Osteoblast (primary cell): ENCODE results near the gene MYO1G. TPM values are rescaled to one million over a fixed set of nuclear protein-coding genes. Genes with fewer than 3 reads are reported as not detected.

Experiments
- DNase-seq: peaks from one replicate; pipeline ENCODE4 v3.0.0; 2011; ENCODE audit warnings: low spot score, mixed read lengths; ENCODE audit not compliant: insufficient read length; ENCODE audit errors: missing footprints
- H2AFZ ChIP-seq: 2 replicates; pipeline ENCODE4 v1.6.0; 2011; ENCODE audit warnings: mild to moderate bottlenecking, low read length
- H3K27ac ChIP-seq: 2 replicates; pipeline ENCODE4 v1.5.1; 2011; ENCODE audit warnings: mild to moderate bottlenecking, low read depth, low read length, moderate library complexity
- H3K27me3 ChIP-seq: 2 replicates; pipeline ENCODE4 v1.6.0; 2012; ENCODE audit warnings: mild to moderate bottlenecking, control low read depth, inconsistent platforms, low read length, moderate library complexity; ENCODE audit not compliant: insufficient read depth
- H3K36me3 ChIP-seq: 2 replicates; pipeline ENCODE4 v1.5.1; 2011; ENCODE audit warnings: mild to moderate bottlenecking, low read length, control low read depth, moderate library complexity; ENCODE audit not compliant: insufficient read depth
- H3K4me1 ChIP-seq: 2 replicates; pipeline ENCODE4 v1.5.1; 2011; ENCODE audit warnings: mild to moderate bottlenecking, low read length, control low read depth, moderate library complexity; ENCODE audit not compliant: insufficient read depth
- H3K4me2 ChIP-seq: 2 replicates; pipeline ENCODE4 v1.6.0; 2011; ENCODE audit warnings: mild to moderate bottlenecking, low read length; ENCODE audit not compliant: insufficient read depth
- H3K4me3 ChIP-seq: fragments of 200-600 bp; sonication (generic); 3 replicates; pipeline ENCODE4 v1.5.1; 2012; ENCODE audit warnings: mild to moderate bottlenecking, low read length, inconsistent platforms; ENCODE audit not compliant: insufficient read depth
- H3K79me2 ChIP-seq: 2 replicates; pipeline ENCODE4 v1.6.0; 2012; ENCODE audit warnings: mild to moderate bottlenecking, low read length, control low read depth, inconsistent platforms; ENCODE audit not compliant: insufficient read depth
- H3K9me3 ChIP-seq: 2 replicates; pipeline ENCODE4 v1.5.1; 2011; ENCODE audit warnings: low read depth, low read length, control low read depth
- H4K20me1 ChIP-seq: 2 replicates; pipeline ENCODE4 v1.6.0; 2012; ENCODE audit warnings: mild to moderate bottlenecking, low read length, control low read depth; ENCODE audit not compliant: insufficient read depth
- total RNA-seq: library from RNA; depleted of rRNA; stranded (reverse); fragments of >200 nt; gene quantifications from 2 replicates; pipeline ENCODE4 v1.2.3, GENCODE V29; 2012
- TF ChIP-seq, protein P1 (sequence below): IDR thresholded peaks from 2 replicates; pipeline ENCODE4 v1.5.1; 2011; ENCODE audit warnings: mild to moderate bottlenecking, low read depth, low read length, moderate library complexity; ENCODE audit errors: extremely low read depth

The MYO1G gene
- total RNA-seq, 1 donor: 0.36 TPM

DNA sequence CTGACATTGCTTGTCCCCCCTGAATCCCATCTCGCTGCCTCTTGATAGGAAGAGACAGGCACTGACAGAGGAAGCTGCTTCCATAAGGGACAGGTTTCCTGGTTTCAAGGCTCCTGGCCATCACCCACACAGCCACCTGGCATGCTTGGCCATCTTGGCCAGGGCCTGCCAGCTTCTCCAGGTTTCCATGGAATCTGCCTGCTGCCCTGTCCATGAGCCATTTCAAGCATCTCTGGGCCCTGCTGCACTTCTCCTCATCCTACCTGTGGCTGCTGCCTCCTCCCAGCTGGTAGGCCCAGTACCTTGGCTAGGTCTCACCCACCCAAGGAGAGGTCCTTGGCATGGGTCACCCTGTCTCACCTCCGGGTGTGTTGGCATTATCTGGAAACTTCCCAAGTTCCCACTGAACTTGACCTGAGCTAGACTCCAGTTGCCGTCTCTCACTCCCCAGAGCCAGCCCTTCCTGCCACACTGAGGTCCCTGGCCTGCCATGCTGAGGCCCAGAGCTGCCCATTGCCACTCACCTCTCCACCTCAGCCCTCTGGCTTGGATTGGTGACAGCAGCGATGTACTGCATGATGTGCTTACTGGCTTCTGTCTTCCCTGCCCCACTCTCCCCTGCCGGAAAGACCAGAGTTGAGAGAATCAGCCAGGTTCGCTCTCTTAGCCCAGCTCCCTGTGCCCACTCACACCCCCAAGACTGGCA lies 2.6 kb downstream of the MYO1G start:
- Histone ChIP-seq H2AFZ (no peak overlapping the region), H3K4me3 (no peak overlapping the region), H4K20me1 (no peaks in the 10 kb centered on the region), H3K27me3 (no peaks in the 10 kb centered on the region), H3K36me3 (no peaks in the 10 kb centered on the region), H3K4me1 (peaks cover 17% of the 10 kb centered on the region), H3K9me3 (no peaks in the 10 kb centered on the region), H3K79me2 (no peaks in the 10 kb centered on the region), H3K27ac (no peak overlapping the region), H3K4me2 (no peak overlapping the region)
- DNase-seq: no peak
- TF ChIP-seq, protein P1, sequence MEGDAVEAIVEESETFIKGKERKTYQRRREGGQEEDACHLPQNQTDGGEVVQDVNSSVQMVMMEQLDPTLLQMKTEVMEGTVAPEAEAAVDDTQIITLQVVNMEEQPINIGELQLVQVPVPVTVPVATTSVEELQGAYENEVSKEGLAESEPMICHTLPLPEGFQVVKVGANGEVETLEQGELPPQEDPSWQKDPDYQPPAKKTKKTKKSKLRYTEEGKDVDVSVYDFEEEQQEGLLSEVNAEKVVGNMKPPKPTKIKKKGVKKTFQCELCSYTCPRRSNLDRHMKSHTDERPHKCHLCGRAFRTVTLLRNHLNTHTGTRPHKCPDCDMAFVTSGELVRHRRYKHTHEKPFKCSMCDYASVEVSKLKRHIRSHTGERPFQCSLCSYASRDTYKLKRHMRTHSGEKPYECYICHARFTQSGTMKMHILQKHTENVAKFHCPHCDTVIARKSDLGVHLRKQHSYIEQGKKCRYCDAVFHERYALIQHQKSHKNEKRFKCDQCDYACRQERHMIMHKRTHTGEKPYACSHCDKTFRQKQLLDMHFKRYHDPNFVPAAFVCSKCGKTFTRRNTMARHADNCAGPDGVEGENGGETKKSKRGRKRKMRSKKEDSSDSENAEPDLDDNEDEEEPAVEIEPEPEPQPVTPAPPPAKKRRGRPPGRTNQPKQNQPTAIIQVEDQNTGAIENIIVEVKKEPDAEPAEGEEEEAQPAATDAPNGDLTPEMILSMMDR: no peak

GRCh38 chr7:44975331-44976039 lies 3.3 kb downstream of the MYO1G start:
- TF ChIP-seq, protein P1: no peak
- no peak overlapping the region for H3K27ac ChIP-seq

GRCh38 chr7:44974549-44974948 lies 4.3 kb downstream of the MYO1G start:
- TF ChIP-seq, protein P1: no peak

More at GRCh38 chr7:44975331-44976039, 3.3 kb downstream of the MYO1G start:
- DNase-seq: no peak
- Histone ChIP-seq H3K36me3 (no peaks in the 10 kb centered on the region), H3K4me1 (peaks cover 9% of the 10 kb centered on the region), H3K4me3 (no peak overlapping the region), H4K20me1 (no peaks in the 10 kb centered on the region), H3K27me3 (no peaks in the 10 kb centered on the region), H2AFZ (no peak overlapping the region), H3K9me3 (no peaks in the 10 kb centered on the region), H3K79me2 (no peaks in the 10 kb centered on the region), H3K4me2 (no peak overlapping the region)

More at GRCh38 chr7:44974549-44974948, 4.3 kb downstream of the MYO1G start:
- Histone ChIP-seq H3K4me1 (peaks cover under 1% of the 10 kb centered on the region), H2AFZ (no peak overlapping the region), H3K9me3 (no peaks in the 10 kb centered on the region), H3K27ac (no peak overlapping the region), H3K27me3 (no peaks in the 10 kb centered on the region), H3K4me2 (no peak overlapping the region), H3K36me3 (no peaks in the 10 kb centered on the region), H3K4me3 (no peak overlapping the region), H3K79me2 (no peaks in the 10 kb centered on the region), H4K20me1 (no peaks in the 10 kb centered on the region)
- no peak for DNase-seq
